ENCODE measurements around the gene EPB41L2.

- no peak for TF ChIP-seq POLR2AphosphoS5 (IDR thresholded peaks at IDR 0.05; ENCODE audit: low read depth, low read length)
- no peak for TF ChIP-seq CTCF (IDR thresholded peaks at IDR 0.05)
- TF ChIP-seq REST (IDR thresholded peaks at IDR 0.05; ENCODE audit: insufficient read depth in 1 of 2, low read depth in 2 of 2, low read length in 1 of 2) = no peak
- TF ChIP-seq TCF7L2 (IDR thresholded peaks at IDR 0.05; ENCODE audit: low read depth, low read length) = no peak
- no peak for TF ChIP-seq SIN3A (IDR thresholded peaks at IDR 0.05; ENCODE audit: borderline replicate concordance, insufficient read depth, low read depth, low read length)
Measured at GRCh38 chr6:130839379-130839778, 223.7 kb downstream of the EPB41L2 start.
